ENCODE data around the gene NAE1.

NAE1 gene

GRCh38 chr16:66850115-66850815 lies 19.5 kb upstream of the NAE1 start:
- DNase-seq (ENCODE audit: low read depth in 2 of 3, low spot score in 1 of 3), result no peak

GRCh38 chr16:66849549-66849948 lies 18.8 kb upstream of the NAE1 start:
- DNase-seq (ENCODE audit: low read depth in 2 of 3, low spot score in 1 of 3), result no peak

GRCh38 chr16:66849021-66849420 lies 18.2 kb upstream of the NAE1 start:
- no peak for DNase-seq (ENCODE audit: low read depth in 2 of 3, low spot score in 1 of 3)

- DNase-seq (ENCODE audit: low read depth in 2 of 3, low spot score in 1 of 3), result no peak
These were observed 17.4 kb upstream of the NAE1 start for GRCh38 chr16:66848172-66848571.

- no peak for DNase-seq (ENCODE audit: low read depth in 2 of 3, low spot score in 1 of 3)
These were observed 16.8 kb upstream of the NAE1 start for GRCh38 chr16:66847533-66848067.

- DNase-seq (ENCODE audit: low read depth in 2 of 3, low spot score in 1 of 3), result no peak
These were observed 16.1 kb upstream of the NAE1 start for GRCh38 chr16:66846831-66847230.

- DNase-seq (ENCODE audit: low read depth in 2 of 3, low spot score in 1 of 3), result no peak
These were observed 15.5 kb upstream of the NAE1 start for GRCh38 chr16:66846266-66846665.

GRCh38 chr16:66845791-66846221 lies 15.0 kb upstream of the NAE1 start:
- DNase-seq (ENCODE audit: low read depth in 2 of 3, low spot score in 1 of 3), result no peak

DNA sequence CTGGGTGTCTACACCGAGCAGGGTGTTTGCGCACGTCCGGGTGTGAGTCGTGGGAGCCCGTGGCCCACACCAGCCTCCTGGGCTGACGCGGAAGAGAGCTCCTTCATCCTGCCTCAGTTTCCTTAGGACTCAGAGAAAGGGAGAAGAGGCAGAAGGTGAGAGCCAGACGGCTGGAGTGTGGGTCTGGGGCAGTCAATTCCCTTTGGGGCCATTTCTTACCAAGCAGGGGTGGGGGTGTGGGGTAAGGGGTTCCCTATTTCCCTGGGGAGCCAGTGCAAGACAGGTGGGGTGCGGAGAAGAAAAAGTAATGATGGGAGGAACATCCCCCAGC lies 14.3 kb upstream of the NAE1 start:
- DNase-seq (ENCODE audit: low read depth in 2 of 3, low spot score in 1 of 3), result no peak

DNA sequence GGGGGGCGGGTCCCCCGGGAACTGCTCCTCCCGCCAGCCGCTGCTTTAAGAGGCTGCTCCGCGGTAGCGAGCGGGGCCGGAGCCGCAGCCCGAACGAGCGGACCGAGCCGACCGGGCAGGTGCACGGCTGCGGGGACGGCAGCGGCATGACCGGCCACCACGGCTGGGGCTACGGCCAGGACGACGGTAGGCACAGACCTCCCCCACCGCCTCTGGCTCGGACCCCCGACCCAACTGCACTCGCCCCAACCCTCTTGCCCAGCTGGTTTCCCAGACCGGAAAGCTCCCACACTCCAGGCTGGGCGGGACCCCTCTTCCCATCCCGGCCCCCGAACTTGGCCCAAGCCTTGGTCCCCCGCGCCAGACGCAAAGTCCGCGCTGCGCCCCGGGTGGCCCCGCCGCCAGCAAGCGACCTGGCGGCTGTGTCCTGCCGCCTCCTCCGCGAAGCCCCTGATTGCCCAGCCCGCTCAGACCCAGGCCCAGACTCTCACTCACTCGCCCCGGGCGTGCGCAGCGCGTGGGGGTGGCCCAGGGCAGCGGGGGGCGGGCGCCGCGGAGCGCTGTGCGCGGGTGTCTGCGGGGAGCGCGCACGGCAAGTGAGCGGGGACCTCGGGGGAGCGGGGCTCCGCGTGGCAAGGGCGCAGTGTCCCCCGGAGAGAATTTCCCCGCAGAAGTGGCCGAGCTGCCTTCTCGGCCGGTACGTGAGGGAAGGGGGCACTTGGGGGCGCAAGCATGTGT lies 13.7 kb upstream of the NAE1 start, which contains the start of gene CA7:
Gene CA7, plus strand, starts transcription at position 73 of the 738 bp plus-strand sequence. Its CDS starts 74 bp downstream, at position 147.
- no peak for DNase-seq (ENCODE audit: low read depth in 2 of 3, low spot score in 1 of 3)

DNA sequence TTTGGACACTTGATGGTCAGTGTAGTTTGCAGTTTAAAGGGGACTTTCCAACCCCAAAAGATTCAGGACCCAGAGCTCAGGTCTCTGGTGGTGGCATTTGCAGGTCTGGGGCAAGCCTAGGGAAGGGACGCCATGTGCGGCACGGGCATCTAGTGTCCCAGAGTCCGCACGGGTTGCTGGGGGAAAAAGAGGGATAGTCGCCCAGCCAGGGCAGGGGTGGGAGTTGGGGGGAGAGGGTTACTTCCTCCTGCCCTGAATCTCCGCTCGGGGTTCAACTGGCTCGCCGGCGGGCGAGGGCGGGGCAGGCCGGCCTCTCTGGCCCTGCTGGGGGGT lies 13.2 kb upstream of the NAE1 start:
- no peak for DNase-seq (ENCODE audit: low read depth in 2 of 3, low spot score in 1 of 3)

DNA sequence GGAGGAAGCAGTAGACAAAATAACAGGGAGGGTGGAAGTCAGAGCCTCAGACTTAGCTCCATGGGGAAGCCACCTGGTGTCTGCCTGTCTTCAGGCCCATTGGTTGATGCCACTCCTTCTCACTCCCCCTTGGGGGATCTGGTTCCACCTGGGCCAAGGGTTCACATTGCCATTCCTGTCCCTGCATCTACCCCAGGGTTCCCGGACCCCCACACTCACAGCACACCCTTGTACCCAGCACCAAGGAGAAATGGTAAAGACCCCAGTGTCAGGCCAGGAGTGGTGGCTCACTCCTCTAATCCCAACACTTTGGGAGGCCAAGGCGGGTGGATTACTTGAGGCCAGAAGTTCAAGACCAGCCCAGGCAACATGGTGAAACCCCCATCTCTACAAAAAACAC lies 12.4 kb upstream of the NAE1 start:
- no peak for DNase-seq (ENCODE audit: low read depth in 2 of 3, low spot score in 1 of 3)

GRCh38 chr16:66842765-66843164 lies 12.0 kb upstream of the NAE1 start:
- DNase-seq (ENCODE audit: low read depth in 2 of 3, low spot score in 1 of 3), result no peak

GRCh38 chr16:66841366-66841765 lies 10.6 kb upstream of the NAE1 start:
- DNase-seq (ENCODE audit: low read depth in 2 of 3, low spot score in 1 of 3), result no peak

DNA sequence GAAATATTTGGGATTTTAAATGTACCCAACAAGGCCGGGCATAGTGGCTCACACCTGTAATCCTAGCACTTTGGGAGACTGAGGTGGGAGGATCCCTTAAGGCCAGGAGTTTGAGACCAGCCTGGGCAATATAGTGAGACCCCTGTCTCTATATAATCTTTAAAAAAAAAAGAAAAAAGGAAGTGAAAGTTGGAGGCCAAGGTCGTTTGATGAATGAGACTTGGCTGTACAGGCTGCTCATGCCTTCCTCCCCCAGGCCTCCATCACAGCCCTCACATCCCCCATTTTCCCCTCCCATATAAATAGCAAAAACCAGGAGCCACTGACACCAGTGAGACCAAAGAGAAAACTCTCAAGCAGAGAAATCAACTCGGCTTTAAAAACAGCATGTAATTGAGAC lies 10.1 kb upstream of the NAE1 start:
- DNase-seq (ENCODE audit: low read depth in 2 of 3, low spot score in 1 of 3), result no peak

DNA sequence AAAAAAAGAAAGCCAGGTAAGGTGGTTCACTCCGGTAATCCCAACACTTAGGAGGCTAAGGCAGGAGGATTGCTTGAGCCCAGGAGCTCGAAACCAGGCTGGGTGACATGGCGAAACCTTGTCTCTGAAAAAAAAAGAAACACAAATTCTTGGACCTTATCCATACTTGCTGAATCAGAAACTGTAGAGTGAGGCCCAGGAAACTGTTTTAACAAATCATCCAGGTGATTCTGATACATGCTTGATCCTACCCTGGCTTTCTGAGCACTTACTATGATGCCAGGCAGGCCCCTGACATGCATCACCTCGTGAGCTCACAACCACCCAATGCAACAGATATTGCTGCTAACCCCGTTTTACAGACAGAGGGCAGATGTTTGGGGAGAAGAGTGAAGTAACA lies 4.0 kb upstream of the NAE1 start:
- DNase-seq (ENCODE audit: low read depth in 2 of 3, low spot score in 1 of 3), result no peak

- DNase-seq (ENCODE audit: low read depth in 2 of 3, low spot score in 1 of 3), result no peak
These were observed 2.0 kb upstream of the NAE1 start for GRCh38 chr16:66832661-66833305.

GRCh38 chr16:66832190-66832589 lies 1.4 kb upstream of the NAE1 start:
- no peak for DNase-seq (ENCODE audit: low read depth in 2 of 3, low spot score in 1 of 3)

GRCh38 chr16:66824006-66824405 lies 6.8 kb downstream of the NAE1 start:
- no peak for DNase-seq (ENCODE audit: low read depth in 2 of 3, low spot score in 1 of 3)

GRCh38 chr16:66814734-66815133 lies 16.0 kb downstream of the NAE1 start:
- no peak for DNase-seq (ENCODE audit: low read depth in 2 of 3, low spot score in 1 of 3)

DNA sequence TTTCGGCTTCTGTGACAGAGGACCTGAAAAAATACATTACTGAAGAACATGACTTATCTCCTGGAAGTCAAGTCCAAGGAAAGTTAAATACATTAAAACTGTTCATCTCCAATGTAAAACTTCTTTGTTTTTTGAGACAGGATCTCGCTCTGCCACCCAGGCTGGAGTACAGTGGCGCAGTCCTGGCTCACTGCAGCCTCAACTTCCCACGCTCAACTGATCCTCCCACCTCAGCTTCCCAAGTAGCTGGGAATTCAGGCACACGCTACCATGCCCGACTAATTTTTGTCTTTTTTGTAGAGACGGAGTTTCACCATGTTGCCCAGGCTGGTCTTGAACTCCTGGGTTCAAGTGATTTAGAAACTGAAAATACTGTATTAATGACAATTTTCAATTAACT lies 19.7 kb downstream of the NAE1 start:
- no peak for DNase-seq (ENCODE audit: low read depth in 2 of 3, low spot score in 1 of 3)

- DNase-seq (ENCODE audit: low read depth in 2 of 3, low spot score in 1 of 3), result no peak
These were observed 20.4 kb downstream of the NAE1 start for GRCh38 chr16:66810391-66810790.

Data from stimulated activated CD4-positive, alpha-beta T cell treated with anti-CD3 and anti-CD28 coated beads, Interleukin-12 subunit alpha, Interleukin-12 subunit beta, amount 100 ng/mL, for 48 hours (primary cell).